GM20431 (cell line): ENCODE results near the gene PCSK1N.
"Not testable (repeated sequence)": the region's sequence is repeated elsewhere in the genome, so short reads cannot be mapped to it uniquely, and the experiment has no call there.

Experiments
- in situ Hi-C: fragments of 300-500 bp; cut with MseI, MboI; formaldehyde crosslinking; loops from one replicate; pipeline ENCODE4 v1.15.0; 2020; ENCODE audit warnings: low sequenced_read_pairs; ENCODE audit not compliant: unreplicated experiment

PCSK1N gene, protein sequence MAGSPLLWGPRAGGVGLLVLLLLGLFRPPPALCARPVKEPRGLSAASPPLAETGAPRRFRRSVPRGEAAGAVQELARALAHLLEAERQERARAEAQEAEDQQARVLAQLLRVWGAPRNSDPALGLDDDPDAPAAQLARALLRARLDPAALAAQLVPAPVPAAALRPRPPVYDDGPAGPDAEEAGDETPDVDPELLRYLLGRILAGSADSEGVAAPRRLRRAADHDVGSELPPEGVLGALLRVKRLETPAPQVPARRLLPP

GRCh38 chrX:48835524-48836329 lies at the start of gene PCSK1N:
PCSK1N (minus strand) TSS chrX:48835610; CDS start chrX:48835532, 78 bp downstream.
- in situ Hi-C loops, result no loop called here

GRCh38 chrX:48883729-48884128 lies 48.3 kb upstream of the PCSK1N start:
- in situ Hi-C loops, result no loop called here

- in situ Hi-C loops, result not testable (repeated sequence)
These were observed 41.5 kb upstream of the PCSK1N start for GRCh38 chrX:48876944-48877343.

DNA sequence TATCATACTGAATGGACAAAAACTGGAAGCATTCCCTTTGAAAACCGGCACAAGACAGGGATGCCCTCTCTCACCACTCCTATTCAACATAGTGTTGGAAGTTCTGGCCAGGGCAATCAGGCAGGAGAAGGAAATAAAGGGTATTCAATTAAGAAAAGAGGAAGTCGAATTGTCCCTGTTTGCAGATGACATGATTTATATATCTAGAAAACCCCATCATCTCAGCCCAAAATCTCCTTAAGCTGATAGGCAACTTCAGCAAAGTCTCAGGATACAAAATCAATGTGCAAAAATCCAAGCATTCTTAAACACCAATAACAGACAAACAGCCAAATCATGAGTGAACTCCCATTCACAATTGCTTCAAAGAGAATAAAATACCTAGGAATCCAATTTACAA lies 36.6 kb upstream of the PCSK1N start:
- in situ Hi-C loops, result not testable (repeated sequence)

DNA sequence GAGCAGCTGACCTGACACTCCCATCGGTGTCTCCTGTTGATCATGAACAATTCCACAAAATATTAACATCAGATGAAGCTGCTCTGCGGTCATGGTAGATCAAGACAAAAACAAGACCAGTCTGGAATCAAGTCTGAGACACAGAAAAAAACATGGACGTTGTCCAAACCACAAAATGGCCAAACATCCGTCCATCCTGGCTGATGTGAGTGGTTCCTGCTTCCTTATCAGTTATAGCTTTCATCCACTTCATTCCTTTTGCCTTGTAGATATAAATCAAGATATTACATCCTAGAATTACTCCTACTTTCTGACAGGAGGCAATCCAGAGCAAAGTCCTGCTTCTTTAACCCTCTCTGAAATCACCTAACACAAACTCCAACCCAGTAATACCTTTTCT lies 28.8 kb upstream of the PCSK1N start:
- in situ Hi-C loops, result no loop called here

- in situ Hi-C loops, result no loop called here
These were observed 19.5 kb upstream of the PCSK1N start for GRCh38 chrX:48854898-48855297.

DNA sequence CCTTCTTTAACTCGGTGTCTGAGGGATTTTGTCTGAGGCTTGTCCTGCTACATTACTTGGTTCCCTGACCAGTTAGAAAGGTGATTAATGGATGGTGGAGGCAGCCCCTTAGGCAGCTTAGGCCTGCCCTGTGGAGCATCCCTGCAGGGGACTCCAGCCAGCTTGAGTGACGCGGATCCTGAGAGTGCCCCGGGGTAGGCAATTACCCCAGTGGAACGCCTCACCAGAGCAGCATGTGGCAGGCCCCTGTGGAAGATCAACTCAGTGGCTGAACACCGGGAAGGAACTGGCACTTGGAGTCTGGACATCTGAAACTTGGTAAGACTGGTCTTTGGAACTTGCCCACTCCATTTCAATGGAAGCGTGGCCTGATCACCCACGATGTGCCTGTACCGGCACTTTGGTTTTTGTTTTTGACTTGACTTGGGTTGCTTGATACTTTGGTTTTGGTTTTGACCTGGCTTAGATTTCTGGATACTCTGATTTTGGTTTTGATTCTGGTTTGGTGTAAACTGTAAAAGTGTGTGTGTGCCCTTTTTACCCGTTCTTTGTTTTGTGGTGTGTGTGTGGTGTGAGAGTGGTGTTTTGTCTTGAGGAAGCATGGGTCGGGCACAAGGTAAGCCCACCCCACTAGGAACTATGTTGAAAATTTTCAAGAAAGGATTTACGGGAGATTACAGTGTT lies 18.9 kb upstream of the PCSK1N start:
- in situ Hi-C loops, result not testable (repeated sequence)

GRCh38 chrX:48853494-48853893 lies 18.1 kb upstream of the PCSK1N start:
- in situ Hi-C loops, result not testable (repeated sequence)

- in situ Hi-C loops, result no loop called here
These were observed 17.4 kb upstream of the PCSK1N start for GRCh38 chrX:48852857-48853256.

DNA sequence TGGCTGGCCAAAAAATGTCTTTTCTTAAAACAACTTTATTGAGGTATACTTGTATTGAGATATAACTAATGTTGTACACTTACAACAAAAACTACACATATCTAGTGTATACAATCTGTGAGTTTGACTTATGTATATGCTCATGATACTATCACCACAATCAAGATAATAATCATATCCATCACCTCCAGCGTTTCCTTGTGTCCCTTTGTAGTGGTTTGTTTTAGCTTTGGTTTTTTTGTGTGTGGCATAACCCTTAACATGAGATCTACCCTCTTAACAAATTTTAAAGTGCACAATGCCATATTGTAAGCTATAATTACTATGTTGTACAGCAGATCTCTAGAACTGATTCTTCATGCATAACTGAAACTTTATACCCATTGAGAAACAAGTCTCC lies 13.4 kb upstream of the PCSK1N start:
- in situ Hi-C loops, result no loop called here

- in situ Hi-C loops, result no loop called here
These were observed 4.3 kb upstream of the PCSK1N start for GRCh38 chrX:48839686-48840085.

DNA sequence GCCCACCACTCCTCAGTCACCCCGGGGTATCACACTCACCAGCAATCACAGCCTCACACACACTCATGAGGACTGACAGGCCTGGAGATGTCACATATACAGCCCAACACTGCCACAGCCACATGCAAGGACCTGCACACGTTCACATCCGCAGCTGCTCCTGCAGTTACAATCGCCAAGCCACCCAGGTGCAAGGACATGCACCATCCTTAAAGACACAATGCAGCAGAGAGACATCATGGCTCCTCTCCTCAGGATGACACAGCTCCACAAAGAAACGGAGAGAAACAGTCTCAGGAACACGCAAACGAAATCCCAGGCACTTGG lies 1.1 kb downstream of the PCSK1N start:
- in situ Hi-C loops, result no loop called here

- in situ Hi-C loops, result no loop called here
These were observed 1.8 kb downstream of the PCSK1N start for GRCh38 chrX:48833542-48834138.

DNA sequence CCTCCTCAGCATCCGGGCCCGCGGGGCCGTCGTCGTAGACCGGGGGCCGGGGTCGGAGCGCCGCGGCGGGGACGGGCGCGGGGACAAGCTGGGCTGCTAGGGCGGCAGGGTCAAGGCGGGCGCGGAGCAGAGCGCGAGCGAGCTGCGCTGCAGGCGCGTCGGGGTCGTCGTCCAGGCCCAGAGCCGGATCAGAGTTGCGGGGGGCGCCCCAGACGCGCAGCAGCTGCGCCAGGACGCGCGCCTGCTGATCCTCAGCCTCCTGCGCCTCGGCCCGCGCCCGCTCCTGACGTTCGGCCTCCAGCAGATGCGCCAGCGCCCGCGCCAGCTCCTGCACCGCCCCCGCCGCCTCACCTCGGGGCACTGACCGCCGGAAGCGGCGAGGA lies 3.5 kb downstream of the PCSK1N start:
- in situ Hi-C loops, result no loop called here

DNA sequence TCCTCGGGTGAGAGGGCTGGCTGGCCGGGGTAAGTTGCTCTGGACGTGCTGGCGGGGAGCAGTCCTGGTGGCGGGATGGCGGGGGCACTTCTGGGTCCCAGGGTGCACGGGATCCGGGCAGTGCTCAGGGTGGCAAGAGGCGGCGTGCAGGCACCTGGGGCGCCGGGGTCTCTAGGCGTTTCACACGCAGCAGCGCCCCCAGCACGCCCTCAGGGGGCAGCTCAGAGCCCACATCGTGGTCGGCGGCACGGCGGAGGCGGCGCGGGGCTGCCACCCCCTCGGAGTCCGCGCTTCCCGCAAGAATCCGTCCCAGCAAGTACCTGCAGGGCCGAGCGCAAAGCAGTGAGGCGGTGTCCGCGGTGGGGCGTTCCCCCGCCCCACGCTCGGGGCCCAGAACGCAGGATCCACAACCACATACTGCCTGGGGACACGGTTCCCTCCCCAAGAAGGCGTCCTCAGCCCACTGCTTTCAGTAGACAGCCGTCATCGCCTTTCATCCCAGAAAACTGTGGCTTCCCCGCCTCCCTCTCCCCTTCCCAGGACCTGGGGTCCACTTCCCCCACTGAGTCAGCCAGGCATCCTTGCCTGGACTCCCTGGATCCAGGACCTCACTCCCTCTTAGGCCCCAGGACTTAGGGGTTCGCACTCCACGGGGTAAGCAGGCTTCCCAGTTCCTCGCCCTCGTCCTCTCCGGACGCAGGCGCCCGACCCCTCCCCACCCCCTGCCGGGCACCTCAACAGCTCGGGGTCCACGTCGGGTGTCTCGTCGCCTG lies 4.1 kb downstream of the PCSK1N start:
- in situ Hi-C loops, result no loop called here

DNA sequence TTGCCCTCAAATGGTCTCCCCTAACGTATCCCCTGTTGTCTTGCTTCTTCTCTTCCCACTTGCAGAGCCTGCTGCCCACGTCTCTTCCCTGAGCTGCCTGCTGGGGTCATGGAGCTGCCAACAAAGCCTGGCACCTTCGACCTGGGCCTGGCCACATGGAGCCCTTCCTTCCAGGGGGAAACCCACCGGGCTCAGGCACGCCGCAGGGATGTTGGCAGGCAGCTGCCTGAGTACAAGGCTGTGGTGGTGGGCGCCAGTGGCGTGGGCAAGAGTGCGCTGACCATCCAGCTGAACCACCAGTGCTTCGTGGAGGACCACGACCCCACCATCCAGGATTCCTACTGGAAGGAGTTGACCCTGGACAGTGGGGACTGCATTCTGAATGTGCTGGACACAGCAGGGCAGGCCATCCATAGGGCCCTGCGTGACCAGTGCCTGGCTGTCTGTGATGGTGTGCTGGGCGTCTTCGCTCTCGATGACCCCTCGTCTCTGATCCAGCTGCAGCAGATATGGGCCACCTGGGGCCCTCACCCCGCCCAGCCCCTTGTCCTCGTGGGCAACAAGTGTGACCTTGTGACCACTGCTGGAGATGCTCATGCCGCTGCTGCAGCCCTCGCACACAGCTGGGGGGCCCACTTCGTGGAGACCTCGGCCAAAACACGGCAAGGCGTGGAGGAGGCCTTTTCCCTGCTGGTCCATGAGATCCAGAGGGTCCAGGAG lies 6.2 kb downstream of the PCSK1N start:
- in situ Hi-C loops, result no loop called here

GRCh38 chrX:48827654-48827968 lies 7.8 kb downstream of the PCSK1N start:
- in situ Hi-C loops, result no loop called here

DNA sequence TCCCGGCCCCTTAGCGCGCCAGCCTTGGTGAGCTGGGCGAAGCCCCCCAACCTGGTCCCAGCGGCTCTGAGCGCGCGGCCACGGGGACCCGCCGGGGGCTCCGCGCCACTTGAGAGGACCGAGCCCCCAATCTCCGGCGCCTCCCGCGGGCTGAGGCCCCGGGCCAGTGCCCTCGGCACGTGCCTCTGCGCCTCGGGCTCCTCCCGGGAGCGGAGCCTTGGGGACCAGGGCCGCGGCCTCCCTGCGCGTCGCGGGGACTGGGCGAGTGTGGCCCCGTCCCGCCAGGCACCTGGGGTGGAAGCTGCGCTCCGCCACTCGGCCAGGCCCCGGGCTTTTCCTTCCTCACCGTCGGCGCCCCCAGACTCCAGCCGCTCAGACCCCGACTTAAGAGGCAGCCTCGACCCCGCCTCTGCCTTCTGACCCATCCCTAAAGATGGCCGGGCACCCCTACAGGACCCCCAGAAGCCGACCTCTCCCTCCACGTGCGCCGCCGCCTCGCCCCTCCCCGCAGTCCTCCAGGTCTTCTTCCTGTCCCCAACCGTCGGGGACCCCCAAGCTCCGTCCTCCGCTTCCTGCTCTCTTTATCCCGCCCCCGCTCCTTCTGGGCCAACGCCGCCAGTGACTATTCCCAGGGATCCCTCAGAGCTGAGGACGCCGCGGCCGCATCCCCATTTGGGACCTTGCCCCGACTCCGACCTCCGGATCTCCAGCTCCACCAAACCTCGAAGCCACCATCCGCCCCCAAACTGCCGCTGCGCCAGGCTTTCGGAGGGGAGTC lies 8.3 kb downstream of the PCSK1N start:
- in situ Hi-C loops, result no loop called here
